Measurements from ENCODE around the gene TRIM24.

- TF ChIP-seq CTCF (IDR thresholded peaks at IDR 0.05; ENCODE audit: low read depth, low read length) (no peak), POLR2A (IDR thresholded peaks at IDR 0.05; ENCODE audit: extremely low read depth, insufficient read length) (no peak)
Measured at GRCh38 chr7:138481447-138482380, 21.7 kb downstream of the TRIM24 start.
